HT-29 (cell line): ENCODE results near the gene GABRD. TPM values are rescaled to one million over a fixed set of nuclear protein-coding genes. Genes with fewer than 3 reads are reported as not detected.

Experiments used
- DNase-seq: peaks from one replicate; pipeline ENCODE4 v3.0.0-alpha.2; 2015; ENCODE audit warnings: low spot score
- total RNA-seq: library from RNA; depleted of rRNA; stranded (reverse); fragments of >200 nt; shearing (Covaris generic); gene quantifications from 2 replicates; pipeline ENCODE4 v1.2.3, GENCODE V29; 2014

The GABRD gene
- total RNA-seq, 1 experiment from 2014 or later, result not detected

GRCh38 chr1:2053217-2053616, 34.1 kb downstream of the GABRD start:
- no peak for DNase-seq

DNA sequence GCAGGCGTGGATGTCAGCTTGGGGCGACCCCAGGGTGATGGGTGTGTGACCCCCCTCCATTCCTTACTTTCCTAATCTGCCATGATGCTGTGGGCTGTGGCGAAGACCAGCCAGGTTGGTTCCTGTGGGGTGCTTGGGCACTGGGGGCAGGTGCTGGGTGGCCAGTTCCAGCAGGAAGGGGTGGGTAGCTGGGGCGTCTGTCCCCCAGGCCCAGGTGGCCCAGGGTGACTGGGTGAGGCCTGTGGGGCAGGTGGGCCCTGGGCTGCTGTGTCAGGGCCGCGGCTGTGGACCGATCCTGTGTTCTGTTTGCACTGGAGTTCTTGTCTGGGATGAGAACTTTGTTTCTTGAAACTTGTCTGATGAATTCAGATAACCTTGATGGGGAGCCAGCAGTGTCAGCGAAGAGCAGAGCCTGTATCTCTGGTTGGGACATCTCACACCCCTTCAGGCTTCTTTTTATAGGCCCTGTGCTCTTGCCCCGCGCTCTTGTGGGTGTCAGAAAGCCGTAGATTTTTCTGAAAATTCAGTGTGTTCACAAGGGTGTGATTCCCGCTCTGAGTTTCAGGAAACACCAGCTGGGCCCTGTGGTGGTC, 34.7 kb downstream of the GABRD start:
- no peak for DNase-seq

- DNase-seq, result no peak
Measured at GRCh38 chr1:2054560-2054959, 35.4 kb downstream of the GABRD start.

GRCh38 chr1:2055911-2056575, 36.9 kb downstream of the GABRD start:
- DNase-seq, result no peak

GRCh38 chr1:2056955-2057590, 37.9 kb downstream of the GABRD start:
- DNase-seq, result no peak

- no peak for DNase-seq
Measured at GRCh38 chr1:2059290-2059953, 40.3 kb downstream of the GABRD start.

DNA sequence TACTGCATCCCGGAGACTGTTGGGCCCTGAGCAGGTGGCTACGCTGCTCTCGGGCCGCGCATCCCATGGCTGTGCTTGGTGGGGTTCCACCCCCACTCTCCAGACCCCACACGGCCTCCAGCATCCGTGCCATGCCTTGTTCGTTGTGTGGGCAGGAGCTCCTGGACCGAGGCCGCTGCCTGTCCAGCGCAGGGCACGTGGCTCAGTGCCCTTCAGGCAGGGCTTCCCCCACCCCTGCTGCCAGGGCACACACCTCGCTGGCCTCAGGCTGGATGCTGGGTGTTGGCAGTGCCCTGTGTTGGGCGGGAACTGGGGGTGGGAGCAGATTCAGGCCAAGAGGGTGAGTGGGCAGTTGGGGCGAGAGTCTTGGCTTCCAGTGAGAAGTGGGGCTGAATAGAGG, 40.9 kb downstream of the GABRD start:
- no peak for DNase-seq

DNA sequence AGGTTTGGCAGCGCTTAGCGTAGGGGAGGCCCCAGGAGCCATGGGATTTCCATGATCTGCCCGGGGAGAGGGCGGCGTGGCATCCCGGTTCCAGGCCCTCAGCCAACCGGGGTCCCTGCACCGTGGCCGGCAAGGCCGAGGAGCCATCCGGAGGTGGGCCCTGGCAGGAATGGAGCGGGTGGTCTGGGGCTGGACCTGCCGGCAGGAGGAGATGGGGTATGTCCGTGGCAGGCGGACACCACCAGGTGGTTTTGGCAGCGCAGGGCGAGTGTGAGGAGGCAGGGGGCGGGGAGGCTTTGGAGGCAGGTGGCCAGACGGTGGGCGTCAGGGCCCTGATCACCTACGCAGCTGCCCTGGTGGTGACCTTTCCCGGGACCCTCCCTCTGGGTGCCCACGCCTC, 41.4 kb downstream of the GABRD start:
- no peak for DNase-seq

- no peak for DNase-seq
Measured at GRCh38 chr1:2061065-2061778, 42.1 kb downstream of the GABRD start.

GRCh38 chr1:2065699-2066098, 46.6 kb downstream of the GABRD start:
- no peak for DNase-seq

GRCh38 chr1:2067393-2067792, 48.2 kb downstream of the GABRD start:
- DNase-seq, result no peak

- no peak for DNase-seq
Measured at GRCh38 chr1:2067981-2068380, 48.8 kb downstream of the GABRD start.

DNA sequence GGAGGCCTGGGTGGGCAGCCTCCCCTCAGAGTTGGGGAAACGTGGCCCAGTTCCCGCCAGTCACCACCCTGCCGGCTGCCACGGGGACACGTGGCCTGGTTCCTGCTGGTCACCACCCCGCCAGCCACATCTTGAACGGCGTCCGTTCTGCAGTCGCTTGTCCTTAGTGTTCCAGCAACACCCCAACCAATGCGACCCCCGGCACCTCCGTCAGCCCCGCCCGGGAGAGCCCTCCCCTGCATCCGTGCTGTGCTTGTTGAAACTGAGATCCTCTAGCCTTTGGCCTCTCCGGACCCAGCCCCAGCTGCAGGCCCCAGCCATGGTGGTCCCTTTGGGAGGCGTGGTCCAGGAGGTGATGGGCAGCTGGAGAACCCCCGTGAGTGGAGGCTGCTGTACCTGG, 49.8 kb downstream of the GABRD start:
- DNase-seq, result no peak

- DNase-seq, result no peak
Measured at GRCh38 chr1:2070016-2070415, 50.9 kb downstream of the GABRD start.

DNA sequence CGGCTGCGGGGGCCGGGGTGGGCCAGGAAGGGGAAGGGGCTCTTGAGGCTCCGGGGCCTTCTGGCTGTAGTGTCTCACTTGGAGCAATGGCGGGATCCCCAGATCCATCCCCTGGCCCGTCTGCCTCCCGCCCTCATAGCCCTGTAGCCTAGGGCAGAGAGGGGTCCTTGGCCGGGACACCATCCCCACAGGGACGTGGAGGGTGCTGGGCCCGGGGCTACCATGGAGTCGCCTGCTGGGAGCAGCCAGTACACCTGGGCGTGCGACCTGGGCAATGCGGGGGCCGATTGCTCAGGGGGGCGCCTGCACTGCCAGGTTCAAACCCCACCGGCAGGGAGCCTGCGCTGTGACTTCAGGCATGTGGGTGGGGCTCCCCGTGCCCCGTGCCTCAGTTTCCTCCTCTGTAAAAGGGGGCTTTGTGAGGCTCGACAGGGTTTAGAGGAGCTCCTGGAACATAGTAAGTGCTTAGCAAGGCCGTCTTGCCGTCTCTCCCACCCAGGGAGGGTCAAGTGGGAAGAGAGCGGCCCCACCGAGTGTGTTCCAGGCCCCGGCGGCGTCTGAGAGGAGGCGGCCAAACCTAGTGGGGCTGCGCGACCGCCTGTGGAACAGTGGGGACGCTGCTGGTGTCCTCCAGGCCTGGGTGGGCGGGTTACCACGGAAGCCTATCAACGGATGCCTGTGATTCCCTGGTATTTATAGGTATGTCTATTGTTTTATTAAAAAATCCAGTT, 51.8 kb downstream of the GABRD start:
- no peak for DNase-seq

DNA sequence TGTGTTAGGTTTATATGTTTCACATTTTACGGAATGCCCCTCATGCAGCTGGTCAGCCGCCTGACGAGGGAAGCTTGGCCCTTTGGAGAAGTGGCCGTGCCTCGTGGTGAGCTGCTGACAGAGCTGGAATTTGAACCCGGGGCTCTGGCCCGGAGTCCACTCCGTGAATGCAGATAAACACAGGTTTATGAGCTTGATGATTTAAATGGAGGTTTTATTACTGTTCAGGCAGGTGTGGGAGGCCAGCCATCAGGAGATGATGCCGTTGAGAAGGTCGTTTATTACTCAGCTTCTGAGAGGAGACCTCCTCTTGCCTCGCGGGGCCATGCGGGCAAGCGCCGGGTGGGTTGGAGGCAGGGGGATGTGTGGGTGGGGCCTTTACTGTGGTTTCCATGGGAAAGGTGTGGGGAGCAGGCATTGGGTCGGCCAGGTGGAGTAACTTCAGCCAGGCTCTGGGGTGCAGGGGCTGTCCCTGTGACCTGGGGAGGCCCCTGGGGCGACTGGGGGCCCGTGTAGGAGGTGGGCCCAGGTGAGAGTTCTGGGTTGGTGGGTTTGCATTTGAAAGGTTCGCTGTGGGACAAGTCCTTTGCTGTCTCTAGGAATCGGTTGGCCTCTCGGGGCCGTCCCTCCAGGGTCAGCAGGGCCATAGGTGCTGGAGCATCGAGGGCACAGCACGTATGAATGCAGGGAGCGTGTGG, 53.1 kb downstream of the GABRD start:
- no peak for DNase-seq

DNA sequence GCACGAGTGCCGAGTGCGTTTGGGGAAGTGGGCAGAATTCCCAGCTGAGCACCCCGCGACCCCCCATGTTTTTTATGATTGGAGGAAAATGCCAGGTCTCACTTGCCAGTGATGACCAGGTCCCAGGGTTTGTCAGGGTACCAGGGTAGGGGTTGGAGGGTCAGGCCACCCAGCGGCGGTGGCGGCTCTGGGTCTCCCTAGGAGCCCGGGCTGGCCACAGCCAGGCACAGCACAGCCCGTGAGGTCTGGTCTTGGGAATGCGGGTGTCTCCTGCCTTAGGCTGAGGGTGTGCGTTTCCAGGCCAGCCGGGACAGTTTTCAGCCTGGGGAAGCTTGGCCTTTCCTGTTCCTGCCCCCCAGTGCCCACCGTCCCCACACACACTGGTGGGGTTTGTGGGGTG, 53.7 kb downstream of the GABRD start:
- no peak for DNase-seq

DNA sequence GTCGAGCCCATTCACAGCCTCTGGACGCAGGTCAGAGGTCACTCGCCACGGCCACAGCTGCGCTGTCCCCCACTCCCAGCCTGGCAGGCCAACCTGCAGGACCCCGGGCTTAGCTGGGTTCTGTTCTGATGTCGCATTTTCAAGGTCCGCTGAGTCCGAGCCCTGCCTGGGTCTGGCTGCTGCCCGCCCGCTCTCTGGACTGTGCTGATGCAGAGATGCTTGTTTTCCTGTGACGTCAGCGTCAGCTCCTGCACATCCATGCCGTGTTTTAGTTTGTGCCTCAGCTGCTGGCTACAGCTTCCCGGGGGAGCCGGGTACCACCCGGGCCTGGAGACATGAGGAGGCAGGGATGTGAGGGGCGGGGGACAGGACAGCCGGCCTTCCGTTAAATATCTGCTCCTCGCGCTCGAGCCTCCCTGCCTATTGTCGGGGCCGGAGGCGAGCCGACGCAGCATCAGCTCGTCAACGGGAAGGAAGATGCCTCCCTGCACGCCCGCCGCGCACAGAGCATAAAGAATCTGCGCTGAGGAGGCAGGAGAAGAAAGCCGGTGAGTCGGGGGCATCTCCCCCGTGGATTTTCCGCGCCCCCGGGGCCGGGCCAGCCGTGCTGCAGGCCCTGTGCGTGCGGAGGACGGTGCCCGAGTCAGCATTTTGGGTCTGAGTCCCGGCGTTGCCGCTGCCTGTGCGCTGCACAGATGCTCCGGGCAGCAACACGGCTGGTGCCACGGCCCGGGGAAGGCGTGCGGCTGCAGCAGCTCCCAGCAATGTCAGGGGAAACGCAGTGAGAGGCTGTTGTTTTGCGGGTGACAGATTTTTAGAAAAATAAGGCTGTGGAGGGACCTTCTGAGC, 54.5 kb downstream of the GABRD start:
- no peak for DNase-seq

GRCh38 chr1:2074396-2074795, 55.3 kb downstream of the GABRD start:
- no peak for DNase-seq
